Midbrain (tissue), 1 donor: ENCODE results near the gene MDM1.

Source experiments
- DNase-seq: peaks from one replicate; lab custom pipeline; 2025; lab: John Stamatoyannopoulos, UW

MDM1 gene

GRCh38 chr12:68272732-68273131 lies 59.4 kb downstream of the MDM1 start:
- no peak for DNase-seq

- DNase-seq, result no peak
Observed at GRCh38 chr12:68271346-68271745, 60.8 kb downstream of the MDM1 start.

GRCh38 chr12:68270358-68270757 lies 61.8 kb downstream of the MDM1 start:
- no peak for DNase-seq

GRCh38 chr12:68269779-68270178 lies 62.4 kb downstream of the MDM1 start:
- DNase-seq, result no peak

GRCh38 chr12:68268967-68269366 lies 63.2 kb downstream of the MDM1 start:
- DNase-seq, result no peak

GRCh38 chr12:68267892-68268396 lies 64.2 kb downstream of the MDM1 start:
- DNase-seq, result no peak

GRCh38 chr12:68264857-68265256 lies 67.3 kb downstream of the MDM1 start:
- no peak for DNase-seq

- no peak for DNase-seq
Observed at GRCh38 chr12:68264158-68264855, 67.9 kb downstream of the MDM1 start.

- no peak for DNase-seq
Observed at GRCh38 chr12:68263366-68263765, 68.8 kb downstream of the MDM1 start.

- no peak for DNase-seq
Observed at GRCh38 chr12:68261896-68262295, 70.3 kb downstream of the MDM1 start.

GRCh38 chr12:68260153-68260552 lies 72.0 kb downstream of the MDM1 start:
- no peak for DNase-seq

GRCh38 chr12:68259318-68259940 lies 72.7 kb downstream of the MDM1 start:
- DNase-seq, result no peak

- DNase-seq, result no peak
Observed at GRCh38 chr12:68253504-68253903, 78.7 kb downstream of the MDM1 start, which contains the start of gene IL22. TSS of gene IL22 (minus strand) at chr12:68253604. CDS start at chr12:68253448, 156 bp downstream.

- DNase-seq, result no peak
Observed at GRCh38 chr12:68252077-68252476, 80.1 kb downstream of the MDM1 start.

GRCh38 chr12:68250454-68250853 lies 81.7 kb downstream of the MDM1 start:
- DNase-seq, result no peak

GRCh38 chr12:68247785-68248184 lies 84.4 kb downstream of the MDM1 start:
- DNase-seq, result no peak

GRCh38 chr12:68246350-68246749 lies 85.8 kb downstream of the MDM1 start:
- no peak for DNase-seq

GRCh38 chr12:68245180-68246021 lies 86.8 kb downstream of the MDM1 start:
- DNase-seq, result no peak
